ENCODE data around the gene SLC17A5. TPM values are rescaled to one million over a fixed set of nuclear protein-coding genes. Genes with fewer than 3 reads are reported as not detected.
A peak's percentile ranks its signal among the peaks of the same experiment; 100 is the strongest.

SLC17A5 gene
- total and polyA plus RNA-seq, 2 donors (not counting 3 experiments of a cell fraction or from before 2014, with no cell fraction given) = 15.2 to 18.7 TPM

DNA sequence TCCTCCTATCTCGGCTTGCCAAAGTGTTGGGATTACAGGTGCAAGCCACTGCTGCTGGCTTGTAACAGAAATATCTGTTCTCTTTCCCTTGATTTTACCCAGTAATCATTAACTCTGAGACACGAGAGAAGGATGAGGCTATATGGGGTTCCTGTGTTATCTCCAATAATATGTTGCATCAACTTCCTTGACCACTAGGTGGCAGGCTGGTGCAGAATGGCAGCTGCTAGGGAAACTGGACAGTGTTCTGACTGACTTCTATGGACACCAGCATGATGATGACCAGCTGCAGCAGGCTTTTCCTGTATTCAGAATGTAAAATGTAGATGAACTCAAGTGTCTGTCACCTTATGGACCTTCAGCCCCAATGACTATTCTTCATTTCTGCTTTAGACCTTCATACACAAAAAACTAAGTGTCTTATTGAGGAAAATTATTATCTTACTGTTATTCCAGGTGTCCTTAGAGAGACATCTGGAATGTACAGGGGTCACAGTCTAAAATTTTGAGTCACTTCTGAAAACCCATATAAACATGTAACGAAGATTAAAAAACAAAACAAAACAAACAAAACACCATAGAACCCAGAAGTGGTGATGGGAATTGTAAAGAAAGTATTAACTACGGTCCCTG is 21.8 kb upstream of the SLC17A5 start:
- H3K4me1 ChIP-seq (ENCODE audit: control insufficient read depth, extremely low read depth, insufficient read depth, low read length) = peaks cover 3% of the 10 kb centered on the region
- H2AFZ ChIP-seq (ENCODE audit: low read depth, low read length) = no peak overlapping the region
- ChIA-PET POLR2A (no interaction called here), CTCF (interaction anchor here (0.6 to 10.0 kb wide), 19 partner anchors 8 to 1535 kb away, joined by 3 to 343 read pairs (median 4); partner anchors contain the start of gene MTO1)
- no TSS peak for BruUV-seq (replicated peaks)
- peak; percentile 97 for FAIRE-seq
- intact Hi-C loops (cut with micrococcal nuclease) = loop anchor here (1.0 to 5.0 kb wide), 4 partner anchors 20 to 1532 kb away; partner anchors contain the start of gene COL12A1
- no peaks in the 10 kb centered on the region for H3K9me3 ChIP-seq (replicated peaks; ENCODE audit: control insufficient read depth, insufficient read depth, low read length)
- no peak overlapping the region for H3K4me3 ChIP-seq (replicated peaks in 1 of 3; ENCODE audit: insufficient read depth in 1 of 3, low read depth in 1 of 3, low read length in 3 of 3)
- no peaks in the 10 kb centered on the region for H3K36me3 ChIP-seq (ENCODE audit: control insufficient read depth in 2 of 2, extremely low read depth in 1 of 2, insufficient read depth in 2 of 2, low read length in 2 of 2)
- no peaks in the 10 kb centered on the region for H4K20me1 ChIP-seq (replicated peaks; ENCODE audit: control insufficient read depth, extremely low read depth, insufficient read depth, low read length)
- no peaks in the 10 kb centered on the region for H3K27me3 ChIP-seq (ENCODE audit: control insufficient read depth in 2 of 2, insufficient read depth in 2 of 2, low read length in 2 of 2)
- TF ChIP-seq, protein P1, sequence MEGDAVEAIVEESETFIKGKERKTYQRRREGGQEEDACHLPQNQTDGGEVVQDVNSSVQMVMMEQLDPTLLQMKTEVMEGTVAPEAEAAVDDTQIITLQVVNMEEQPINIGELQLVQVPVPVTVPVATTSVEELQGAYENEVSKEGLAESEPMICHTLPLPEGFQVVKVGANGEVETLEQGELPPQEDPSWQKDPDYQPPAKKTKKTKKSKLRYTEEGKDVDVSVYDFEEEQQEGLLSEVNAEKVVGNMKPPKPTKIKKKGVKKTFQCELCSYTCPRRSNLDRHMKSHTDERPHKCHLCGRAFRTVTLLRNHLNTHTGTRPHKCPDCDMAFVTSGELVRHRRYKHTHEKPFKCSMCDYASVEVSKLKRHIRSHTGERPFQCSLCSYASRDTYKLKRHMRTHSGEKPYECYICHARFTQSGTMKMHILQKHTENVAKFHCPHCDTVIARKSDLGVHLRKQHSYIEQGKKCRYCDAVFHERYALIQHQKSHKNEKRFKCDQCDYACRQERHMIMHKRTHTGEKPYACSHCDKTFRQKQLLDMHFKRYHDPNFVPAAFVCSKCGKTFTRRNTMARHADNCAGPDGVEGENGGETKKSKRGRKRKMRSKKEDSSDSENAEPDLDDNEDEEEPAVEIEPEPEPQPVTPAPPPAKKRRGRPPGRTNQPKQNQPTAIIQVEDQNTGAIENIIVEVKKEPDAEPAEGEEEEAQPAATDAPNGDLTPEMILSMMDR (IDR thresholded peaks at IDR 0.05; ENCODE audit: extremely low read depth in 1 of 2, insufficient read depth in 1 of 2, low read depth in 1 of 2, low read length in 2 of 2) = peak; percentile 82 to 84
- no peak for TF ChIP-seq GATA2 (IDR thresholded peaks at IDR 0.05; ENCODE audit: insufficient read depth, insufficient read length, low read depth, low read length)
- no peak overlapping the region for H3K4me2 ChIP-seq (ENCODE audit: insufficient read depth, low read length)
- dilution Hi-C loops (cut with MboI; ENCODE audit: extremely low pct_ligation_motif_present, low sequenced_read_pairs) = no loop called here
- H3K27ac ChIP-seq (ENCODE audit: insufficient read depth, low read depth, low read length) = no peak overlapping the region
- H3K9ac ChIP-seq (replicated peaks; ENCODE audit: extremely low read depth, insufficient read depth, low read length) = no peak overlapping the region
- DNase-seq (ENCODE audit: low read depth, low spot score) = peak; percentile 85
- H3K9me1 ChIP-seq (replicated peaks; ENCODE audit: control insufficient read depth, extremely low read depth, insufficient read depth, low read length) = no peaks in the 10 kb centered on the region
- H3K79me2 ChIP-seq (ENCODE audit: control insufficient read depth, insufficient read depth, low read length) = no peaks in the 10 kb centered on the region

DNA sequence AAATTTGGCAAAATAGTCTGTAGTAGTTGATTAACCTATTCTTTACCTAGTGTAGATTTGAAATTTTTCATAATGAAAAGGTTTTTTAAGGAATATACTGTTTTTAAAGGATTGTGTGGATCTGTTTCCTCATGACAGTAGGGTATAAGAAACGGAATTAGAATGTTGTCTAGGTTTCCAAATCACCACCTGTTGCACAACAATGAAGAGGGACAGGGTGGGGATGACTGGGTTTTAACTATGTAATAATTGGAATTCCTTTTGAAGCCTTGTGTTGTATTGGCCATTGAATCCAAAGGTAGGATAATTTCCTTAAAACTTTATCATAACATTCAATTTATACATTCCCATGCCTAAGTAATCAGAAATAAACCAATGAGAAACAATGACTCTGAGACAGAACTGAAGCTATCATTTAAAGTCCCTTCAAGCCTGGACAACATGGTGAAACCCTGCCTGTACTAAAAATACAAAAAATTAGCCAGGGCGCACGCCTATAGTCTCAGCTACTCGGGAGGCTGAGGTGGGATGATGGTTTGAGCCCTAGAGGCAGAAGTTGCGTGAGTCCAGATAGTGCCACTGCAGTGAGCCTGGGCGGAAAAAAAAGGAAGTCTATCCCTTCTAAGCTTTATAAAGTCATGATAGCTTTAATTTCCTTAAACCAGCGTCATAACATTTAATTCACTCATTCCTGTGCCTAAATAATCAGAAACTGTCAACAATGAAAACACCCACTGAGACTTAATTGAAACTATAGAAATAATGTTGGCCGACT is 18.3 kb upstream of the SLC17A5 start:
- CTCF ChIA-PET = interaction anchor here (0.8 to 10.0 kb wide), 5 partner anchors 13 to 67 kb away, joined by 3 to 343 read pairs (median 3); partner anchors contain the start of gene SLC17A5
- no peaks in the 10 kb centered on the region for H3K79me2 ChIP-seq (ENCODE audit: control insufficient read depth, insufficient read depth, low read length)
- BruUV-seq (replicated peaks) = no TSS peak
- H3K9me1 ChIP-seq (replicated peaks; ENCODE audit: control insufficient read depth, extremely low read depth, insufficient read depth, low read length) = no peaks in the 10 kb centered on the region
- peaks cover 3% of the 10 kb centered on the region for H3K4me1 ChIP-seq (ENCODE audit: control insufficient read depth, extremely low read depth, insufficient read depth, low read length)
- TF ChIP-seq MYC (IDR thresholded peaks at IDR 0.05; ENCODE audit: low read depth, low read length) (no peak), POLR2A (IDR thresholded peaks at IDR 0.05; ENCODE audit: low read depth, low read length) (no peak), FOS (IDR thresholded peaks at IDR 0.05; ENCODE audit: borderline replicate concordance, insufficient read depth, low read length) (no peak), GATA2 (IDR thresholded peaks at IDR 0.05; ENCODE audit: insufficient read depth, insufficient read length, low read depth, low read length) (no peak), EZH2 (IDR thresholded peaks at IDR 0.05; ENCODE audit: borderline replicate concordance, low read depth, low read length, severe bottlenecking) (no peak), JUN (IDR thresholded peaks at IDR 0.05; ENCODE audit: borderline replicate concordance, insufficient read depth, insufficient read length, low read depth) (no peak), POLR2AphosphoS5 (IDR thresholded peaks at IDR 0.05; ENCODE audit: insufficient read depth, low read depth, low read length) (no peak)
- TF ChIP-seq, protein P1 (IDR thresholded peaks at IDR 0.05; ENCODE audit: extremely low read depth in 1 of 2, insufficient read depth in 1 of 2, low read depth in 1 of 2, low read length in 2 of 2) = no peak
- TF ChIP-seq, protein P2, sequence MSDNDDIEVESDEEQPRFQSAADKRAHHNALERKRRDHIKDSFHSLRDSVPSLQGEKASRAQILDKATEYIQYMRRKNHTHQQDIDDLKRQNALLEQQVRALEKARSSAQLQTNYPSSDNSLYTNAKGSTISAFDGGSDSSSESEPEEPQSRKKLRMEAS (IDR thresholded peaks at IDR 0.05; ENCODE audit: insufficient read depth, insufficient read length) = no peak
- no peak overlapping the region for H3K4me3 ChIP-seq (replicated peaks in 1 of 3; ENCODE audit: insufficient read depth in 1 of 3, low read depth in 1 of 3, low read length in 3 of 3)
- no peak overlapping the region for H2AFZ ChIP-seq (ENCODE audit: low read depth, low read length)
- H3K4me2 ChIP-seq (ENCODE audit: insufficient read depth, low read length) = no peak overlapping the region
- POLR2A ChIA-PET = no interaction called here
- dilution Hi-C loops (cut with MboI; ENCODE audit: extremely low pct_ligation_motif_present, low sequenced_read_pairs) (no loop called here), intact Hi-C loops (cut with micrococcal nuclease) (no loop called here)
- H4K20me1 ChIP-seq (replicated peaks; ENCODE audit: control insufficient read depth, extremely low read depth, insufficient read depth, low read length) = no peaks in the 10 kb centered on the region
- DNase-seq (ENCODE audit: low read depth, low spot score) (no peak), FAIRE-seq (no peak)
- no peaks in the 10 kb centered on the region for H3K9me3 ChIP-seq (replicated peaks; ENCODE audit: control insufficient read depth, insufficient read depth, low read length)
- no peak overlapping the region for H3K27ac ChIP-seq (ENCODE audit: insufficient read depth, low read depth, low read length)
- no peaks in the 10 kb centered on the region for H3K27me3 ChIP-seq (ENCODE audit: control insufficient read depth in 2 of 2, insufficient read depth in 2 of 2, low read length in 2 of 2)
- H3K36me3 ChIP-seq (ENCODE audit: control insufficient read depth in 2 of 2, extremely low read depth in 1 of 2, insufficient read depth in 2 of 2, low read length in 2 of 2) = no peaks in the 10 kb centered on the region
- no peak overlapping the region for H3K9ac ChIP-seq (replicated peaks; ENCODE audit: extremely low read depth, insufficient read depth, low read length)
